ENCODE results near the gene S100A4.
A peak's percentile ranks its signal among the peaks of the same experiment; 100 is the strongest.
"Not testable (repeated sequence)": the region's sequence is repeated elsewhere in the genome, so short reads cannot be mapped to it uniquely, and the experiment has no call there.

S100A4 gene

DNA sequence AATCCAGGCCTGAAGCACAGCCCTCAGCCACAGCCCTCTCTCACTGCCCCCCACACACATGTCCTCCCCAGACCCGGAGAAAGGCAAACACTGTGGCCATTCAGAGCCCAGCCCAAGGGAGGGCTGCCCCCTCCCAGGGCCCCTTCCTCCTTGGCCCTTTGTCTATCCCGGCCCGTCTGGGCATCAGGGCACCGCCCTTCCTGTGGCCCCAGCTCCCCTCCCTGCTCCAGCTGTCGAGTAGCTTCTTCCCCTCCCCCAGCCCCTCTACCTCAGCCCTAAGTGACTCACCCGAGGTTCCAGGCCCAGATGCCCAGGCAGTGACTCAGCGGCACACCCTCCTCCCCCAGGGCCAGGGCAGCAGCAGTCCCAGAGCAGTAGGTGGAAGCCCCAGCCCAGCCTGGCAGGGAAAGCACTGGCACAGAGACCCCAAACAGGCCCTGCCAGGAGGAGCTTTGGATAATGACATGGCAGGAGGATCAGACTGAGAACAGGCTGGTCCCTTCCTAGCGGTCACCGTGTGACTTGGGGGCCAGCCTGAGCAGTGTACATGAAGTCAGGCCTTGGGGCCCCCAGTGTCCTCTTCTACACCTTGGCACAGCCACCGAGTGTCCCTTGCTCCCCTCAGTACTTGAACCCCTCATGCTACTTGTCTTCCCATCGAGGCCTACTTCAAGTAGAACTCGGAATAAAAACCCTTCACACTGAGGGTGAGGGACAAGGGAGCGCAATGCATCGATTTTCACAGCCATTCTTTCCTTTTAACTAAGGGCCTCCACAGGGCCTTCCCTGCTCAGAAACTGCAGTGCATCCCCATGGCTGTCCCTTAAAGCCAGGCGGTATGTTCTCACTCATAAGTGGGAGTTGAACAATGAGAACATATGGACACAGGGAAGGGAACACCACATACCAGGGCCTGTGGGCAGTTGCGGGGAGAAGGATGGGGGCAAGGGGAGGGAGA, 21.1 kb upstream of the S100A4 start:
- DNase-seq = peak; percentile 52

GRCh38 chr1:153565529-153566374, 20.1 kb upstream of the S100A4 start, which contains the start of gene S100A2:
Gene S100A2, minus strand, starts transcription at chr1:153565844. Its CDS starts 1,967 bp downstream, at chr1:153563877.
- DNase-seq = no peak

DNA sequence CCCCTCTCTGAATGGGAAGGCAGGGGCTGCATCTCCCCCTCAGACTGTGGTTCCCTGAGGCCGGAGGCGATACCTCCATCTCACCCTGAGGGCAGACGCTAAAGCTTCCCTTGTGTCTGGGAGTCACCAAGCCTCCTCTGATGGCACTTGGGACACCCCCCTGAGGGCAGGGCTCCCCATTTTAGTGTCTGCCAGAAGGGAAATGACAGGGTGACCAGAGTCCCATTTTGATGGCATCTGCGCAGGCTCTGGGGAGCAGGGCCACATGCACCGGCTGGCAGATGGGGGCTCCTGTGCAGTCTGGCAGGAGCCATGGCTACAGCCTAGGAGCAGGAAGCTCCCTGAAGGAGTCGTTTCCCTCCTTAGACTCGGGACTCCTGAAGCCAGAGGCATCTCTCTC, 18.4 kb upstream of the S100A4 start:
- no peak for DNase-seq

DNA sequence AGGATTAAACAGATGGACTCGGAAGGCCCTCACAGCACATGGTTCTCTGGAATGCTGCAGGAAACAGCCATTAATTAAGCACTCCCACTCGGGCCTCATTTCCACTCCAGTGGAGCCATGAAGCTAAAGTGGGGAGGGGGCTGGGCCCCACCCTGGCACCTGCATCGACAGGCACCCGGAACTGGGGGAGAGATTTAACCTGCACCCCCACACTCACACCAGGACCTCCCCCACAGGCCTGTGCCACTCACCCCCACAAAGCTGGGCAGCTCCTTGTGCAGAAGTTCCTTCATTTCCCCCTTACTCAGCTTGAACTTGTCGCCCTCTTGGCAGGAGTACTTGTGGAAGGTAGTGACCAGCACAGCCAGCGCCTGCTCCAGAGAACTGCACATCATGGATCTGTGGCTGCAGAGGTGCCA, 17.9 kb upstream of the S100A4 start:
- no peak for DNase-seq

DNA sequence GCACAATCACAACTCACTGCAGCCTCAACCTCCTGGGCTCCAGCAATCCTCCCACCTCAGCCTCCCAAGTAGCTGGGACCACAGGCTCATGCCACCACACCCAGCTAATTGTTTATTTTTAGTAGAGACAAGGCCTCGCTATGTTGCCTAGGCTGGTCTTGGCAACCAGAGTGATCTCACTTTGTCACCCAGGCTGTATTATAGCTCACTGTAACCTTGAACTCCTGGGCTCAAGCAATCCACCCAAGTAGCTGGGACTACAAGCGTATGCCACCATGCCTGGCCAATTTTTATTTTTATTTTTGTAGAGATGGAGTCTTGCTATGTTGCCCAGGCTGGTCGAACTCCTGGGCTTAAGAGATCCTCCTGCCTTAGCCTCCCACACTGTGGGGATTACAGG, 16.4 kb upstream of the S100A4 start:
- DNase-seq = not testable (repeated sequence)

- no peak for DNase-seq
Measured at GRCh38 chr1:153561466-153561985, 15.9 kb upstream of the S100A4 start.

DNA sequence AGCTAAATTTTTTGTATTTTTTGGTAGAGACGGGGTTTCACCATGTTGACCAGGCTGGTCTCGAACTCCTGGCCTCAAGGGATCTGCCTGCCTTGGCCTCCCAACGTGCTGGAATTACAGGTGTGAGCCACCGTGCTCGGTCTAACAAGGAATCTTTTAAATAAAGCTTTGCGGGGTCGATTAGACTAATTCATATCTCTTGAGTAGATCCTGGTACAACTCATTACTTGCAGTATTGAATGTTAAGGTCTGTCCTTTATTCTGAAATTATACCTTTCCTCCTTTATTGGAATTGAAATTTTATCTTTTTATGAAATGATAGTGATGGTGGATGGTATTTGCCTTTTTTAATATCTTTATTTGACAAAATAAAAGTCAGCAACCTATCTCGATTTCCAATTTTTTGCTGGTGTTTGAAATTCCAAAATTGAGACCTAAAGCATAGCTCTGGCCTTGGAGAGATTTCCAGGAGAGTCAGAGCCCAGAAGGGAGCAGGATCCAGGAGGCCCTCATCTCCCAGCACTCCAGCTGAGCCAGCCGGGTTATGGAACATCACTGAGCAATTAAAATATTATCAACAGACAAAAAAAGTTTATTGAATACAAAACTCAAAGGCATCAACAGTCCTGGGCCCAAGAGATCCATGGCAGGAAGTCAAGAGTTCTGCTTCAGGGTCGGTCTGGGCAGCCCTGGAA, 15.3 kb upstream of the S100A4 start:
- no peak for DNase-seq

DNA sequence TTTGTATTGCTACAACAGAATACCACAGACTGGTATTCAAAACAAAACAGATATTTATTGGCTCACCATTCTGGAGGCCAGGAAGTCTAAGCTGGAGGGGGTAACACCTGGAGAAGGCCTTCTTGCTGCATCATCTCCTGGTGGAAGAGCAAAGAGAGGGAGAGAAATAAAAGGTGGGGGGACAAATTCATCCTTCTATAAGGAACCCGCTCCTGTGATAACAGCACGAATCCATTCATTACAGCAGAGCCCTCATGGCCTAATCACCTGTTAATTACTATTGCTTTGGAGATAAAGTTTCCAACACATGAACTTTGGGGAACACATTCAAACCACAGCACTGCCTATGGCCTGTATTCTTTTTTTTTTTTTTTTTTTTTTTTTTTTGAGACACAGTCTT, 14.6 kb upstream of the S100A4 start:
- no peak for DNase-seq

DNA sequence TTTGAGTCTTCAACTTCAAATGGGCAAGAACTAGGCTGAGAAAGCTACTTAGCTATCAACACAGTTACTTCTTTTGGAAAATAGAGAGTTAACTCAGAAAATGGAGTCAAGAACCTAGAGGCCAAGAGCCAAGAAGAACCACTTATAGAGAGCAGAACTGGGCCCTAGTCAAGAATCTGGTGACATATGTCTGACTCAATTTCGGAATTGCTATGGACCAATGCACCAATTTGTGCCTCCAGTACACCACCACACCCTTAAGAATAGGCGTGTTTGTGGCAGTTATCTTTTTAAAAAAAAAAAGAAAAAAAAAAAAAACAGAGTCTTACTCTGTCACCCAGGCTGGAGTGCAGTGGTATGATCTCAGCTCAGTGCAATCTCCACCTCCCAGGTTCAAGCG, 12.3 kb upstream of the S100A4 start:
- DNase-seq = no peak

DNA sequence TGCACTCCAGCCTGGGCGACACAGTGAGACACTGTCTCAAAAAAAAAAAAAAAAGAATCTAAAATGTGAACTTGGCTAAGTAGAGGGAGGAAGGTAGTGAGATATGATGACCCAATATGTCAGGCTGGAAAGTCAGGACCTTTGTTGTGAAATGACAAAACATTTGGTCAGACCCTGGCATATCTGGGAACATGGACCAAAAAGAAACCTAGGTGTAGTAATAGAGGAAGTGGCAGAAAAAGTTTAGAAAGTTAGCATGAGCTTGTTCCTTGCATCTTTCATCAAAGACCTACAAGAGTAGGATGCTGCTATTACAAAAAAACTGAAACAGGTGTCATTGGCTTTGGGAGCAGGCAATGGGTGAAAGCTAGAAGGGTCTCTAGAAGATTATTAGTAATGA, 10.7 kb upstream of the S100A4 start:
- DNase-seq = no peak

GRCh38 chr1:153553830-153554541, 8.4 kb upstream of the S100A4 start:
- no peak for DNase-seq

GRCh38 chr1:153553096-153553495, 7.5 kb upstream of the S100A4 start:
- no peak for DNase-seq

DNA sequence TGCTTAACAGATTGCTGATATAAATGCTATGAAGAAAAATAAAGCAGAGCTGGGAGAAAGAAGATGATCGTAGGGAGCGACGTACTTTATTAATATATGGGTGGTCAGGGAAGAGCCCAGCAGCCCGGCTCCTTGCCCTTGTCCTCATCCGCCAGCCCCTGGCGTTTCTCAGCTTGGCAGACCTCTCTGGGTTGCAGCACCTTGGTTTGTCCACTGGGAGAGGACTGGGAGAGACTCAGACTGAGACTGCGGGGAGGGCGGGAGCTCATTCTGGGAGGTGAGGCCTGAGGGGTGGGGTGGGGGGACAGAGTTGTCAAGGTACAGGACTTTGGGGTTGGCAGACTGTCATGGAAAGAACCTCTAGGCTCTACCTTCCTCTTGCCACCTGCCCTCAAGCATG, 6.7 kb upstream of the S100A4 start:
- no peak for DNase-seq

DNA sequence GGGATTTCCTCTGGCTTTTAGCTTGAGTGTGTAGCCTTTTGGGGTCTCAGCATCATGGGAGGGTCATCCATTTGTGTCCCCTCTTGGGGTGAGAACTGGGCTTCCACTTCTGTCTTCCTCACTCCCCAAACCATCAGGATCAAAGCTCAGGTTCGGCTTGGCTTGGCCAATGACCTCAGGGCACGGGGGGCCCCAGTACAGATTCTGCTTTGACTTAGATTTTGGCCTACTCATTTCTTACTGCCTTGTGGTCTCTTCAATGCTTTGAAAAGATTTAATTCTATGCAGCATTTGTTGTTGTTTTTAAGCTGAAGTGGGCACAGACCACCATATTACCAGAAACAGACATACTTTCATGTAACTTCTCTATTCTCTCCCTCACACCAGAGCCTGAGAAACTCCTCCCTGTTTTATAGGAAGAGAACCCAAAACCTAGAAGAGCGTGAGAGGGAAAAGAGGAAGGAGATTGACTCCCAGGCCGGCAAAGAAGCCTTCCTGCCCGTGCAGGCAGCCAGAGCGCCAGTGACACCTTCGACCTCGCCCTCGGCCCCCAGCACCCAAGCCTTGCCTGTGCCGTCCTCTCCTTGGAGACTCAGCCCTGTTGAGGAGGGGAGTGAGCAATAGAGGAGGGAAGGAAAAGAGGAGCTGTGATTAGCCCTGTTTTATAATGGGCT, 5.4 kb upstream of the S100A4 start:
- DNase-seq = no peak

DNA sequence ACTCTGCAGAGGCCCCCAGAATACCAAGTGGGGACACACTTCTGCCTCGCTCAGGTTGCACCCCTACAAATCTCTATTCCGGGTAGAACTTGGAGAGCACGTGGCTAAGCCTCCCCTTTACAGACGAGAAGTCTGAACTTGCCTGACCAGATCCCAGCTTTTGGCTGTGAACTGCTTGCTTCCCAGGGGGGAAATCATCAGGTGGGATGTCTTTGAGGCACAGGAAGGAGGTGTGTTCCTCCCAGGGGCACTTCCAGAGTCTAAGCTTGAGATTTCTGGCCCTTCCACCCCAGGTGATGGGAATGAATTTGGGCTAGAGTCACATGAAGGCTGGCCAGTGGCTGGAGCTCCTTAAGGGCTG, 4.8 kb upstream of the S100A4 start:
- no peak for DNase-seq

- no peak for DNase-seq
Measured at GRCh38 chr1:153549741-153550397, 4.3 kb upstream of the S100A4 start.

GRCh38 chr1:153548722-153549688, 3.4 kb upstream of the S100A4 start, which contains the start of gene S100A3:
Gene S100A3, minus strand, starts transcription at chr1:153549258. Its CDS starts 773 bp downstream, at chr1:153548485.
- no peak for DNase-seq

- no peak for DNase-seq
Measured at GRCh38 chr1:153547560-153548551, 2.2 kb upstream of the S100A4 start.
